ENCODE results near the gene IGF1R.

The IGF1R gene

GRCh38 chr15:98796685-98797357, 148.5 kb downstream of the IGF1R start:
- no peak overlapping the region for H3K4me3 ChIP-seq (ENCODE audit: low read depth, low read length)
- no peak for DNase-seq (ENCODE audit: low read depth)
- TF ChIP-seq, protein P1, sequence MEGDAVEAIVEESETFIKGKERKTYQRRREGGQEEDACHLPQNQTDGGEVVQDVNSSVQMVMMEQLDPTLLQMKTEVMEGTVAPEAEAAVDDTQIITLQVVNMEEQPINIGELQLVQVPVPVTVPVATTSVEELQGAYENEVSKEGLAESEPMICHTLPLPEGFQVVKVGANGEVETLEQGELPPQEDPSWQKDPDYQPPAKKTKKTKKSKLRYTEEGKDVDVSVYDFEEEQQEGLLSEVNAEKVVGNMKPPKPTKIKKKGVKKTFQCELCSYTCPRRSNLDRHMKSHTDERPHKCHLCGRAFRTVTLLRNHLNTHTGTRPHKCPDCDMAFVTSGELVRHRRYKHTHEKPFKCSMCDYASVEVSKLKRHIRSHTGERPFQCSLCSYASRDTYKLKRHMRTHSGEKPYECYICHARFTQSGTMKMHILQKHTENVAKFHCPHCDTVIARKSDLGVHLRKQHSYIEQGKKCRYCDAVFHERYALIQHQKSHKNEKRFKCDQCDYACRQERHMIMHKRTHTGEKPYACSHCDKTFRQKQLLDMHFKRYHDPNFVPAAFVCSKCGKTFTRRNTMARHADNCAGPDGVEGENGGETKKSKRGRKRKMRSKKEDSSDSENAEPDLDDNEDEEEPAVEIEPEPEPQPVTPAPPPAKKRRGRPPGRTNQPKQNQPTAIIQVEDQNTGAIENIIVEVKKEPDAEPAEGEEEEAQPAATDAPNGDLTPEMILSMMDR (conservative IDR thresholded peaks at IDR 0.05; ENCODE audit: low read depth, low read length): no peak

- TF ChIP-seq, protein P1 (conservative IDR thresholded peaks at IDR 0.05; ENCODE audit: low read depth, low read length): no peak
- DNase-seq (ENCODE audit: low read depth): no peak
- no peak overlapping the region for H3K4me3 ChIP-seq (ENCODE audit: low read depth, low read length)
These were observed 150.1 kb downstream of the IGF1R start for GRCh38 chr15:98798375-98798893.

GRCh38 chr15:98799461-98800390, 151.4 kb downstream of the IGF1R start:
- peak overlapping the region; percentile 11 for H3K4me3 ChIP-seq (ENCODE audit: low read depth, low read length)
- peak; percentile 33 for DNase-seq (ENCODE audit: low read depth)
- TF ChIP-seq, protein P1 (conservative IDR thresholded peaks at IDR 0.05; ENCODE audit: low read depth, low read length): no peak

DNA sequence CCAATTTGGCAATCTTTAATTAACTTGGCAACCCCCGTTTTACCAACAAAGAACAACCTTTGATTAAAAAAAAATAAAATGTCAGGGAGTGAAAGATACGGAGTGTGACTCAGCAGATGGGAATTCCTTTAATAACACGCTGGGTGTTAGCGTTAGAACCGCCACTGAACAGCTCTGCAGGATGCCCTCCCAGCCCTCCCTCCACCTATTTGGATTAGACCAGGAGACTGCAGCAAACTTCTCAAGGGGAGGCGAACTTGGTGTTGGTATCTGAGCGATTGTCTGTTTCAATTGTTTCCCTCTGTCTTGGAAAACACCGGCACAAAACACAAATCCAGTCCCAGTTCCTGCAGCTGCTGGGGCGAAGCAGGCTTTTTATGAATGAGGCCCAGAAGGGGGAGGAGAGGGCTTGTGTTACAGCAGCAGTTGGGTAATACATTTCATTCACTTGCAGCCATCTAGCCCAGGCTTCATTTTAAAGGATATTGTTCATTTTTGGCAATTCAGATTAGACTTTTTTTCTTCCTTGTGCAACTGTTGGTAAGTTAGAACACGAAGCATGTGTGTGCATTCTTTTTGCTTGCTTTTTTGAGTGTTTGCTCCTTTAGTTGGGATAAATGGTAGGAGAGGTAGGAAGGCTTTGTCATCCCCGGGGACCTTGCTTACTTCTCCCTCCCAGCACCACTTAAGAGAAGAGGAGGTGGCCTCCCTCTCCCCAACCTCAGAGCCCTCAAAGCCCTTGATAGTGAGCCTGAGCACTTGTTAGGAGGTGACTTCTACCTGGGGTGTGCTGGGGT, 152.3 kb downstream of the IGF1R start:
- TF ChIP-seq, protein P1 (conservative IDR thresholded peaks at IDR 0.05; ENCODE audit: low read depth, low read length): no peak
- peak; percentile 92 for DNase-seq (ENCODE audit: low read depth)
- peak overlapping the region; percentile 18 for H3K4me3 ChIP-seq (ENCODE audit: low read depth, low read length)

DNA sequence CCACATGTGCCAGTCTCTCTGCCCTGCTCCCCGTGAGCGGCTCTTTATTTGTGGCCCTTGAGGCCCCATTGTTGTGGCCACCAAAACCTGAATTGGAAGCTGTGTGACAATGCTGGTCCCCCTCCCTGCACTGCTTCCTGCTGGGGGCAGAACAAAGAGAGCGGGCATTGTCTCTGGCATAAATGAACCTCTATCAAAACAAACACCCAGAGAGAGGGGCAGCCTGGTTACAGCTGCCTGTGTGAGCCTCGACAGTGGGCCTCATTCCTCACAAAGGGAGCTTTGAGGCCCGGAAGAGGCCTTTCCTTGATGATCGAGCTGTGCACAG, 152.9 kb downstream of the IGF1R start:
- no peak overlapping the region for H3K4me3 ChIP-seq (ENCODE audit: low read depth, low read length)

GRCh38 chr15:98802187-98802586, 153.8 kb downstream of the IGF1R start:
- DNase-seq (ENCODE audit: low read depth): no peak
- TF ChIP-seq, protein P1 (conservative IDR thresholded peaks at IDR 0.05; ENCODE audit: low read depth, low read length): no peak
- H3K4me3 ChIP-seq (ENCODE audit: low read depth, low read length): no peak overlapping the region

More for the DNA sequence above, 152.9 kb downstream of the IGF1R start:
- no peak for DNase-seq (ENCODE audit: low read depth)
- TF ChIP-seq, protein P1 (conservative IDR thresholded peaks at IDR 0.05; ENCODE audit: low read depth, low read length): no peak

All from choroid plexus epithelial cell (primary cell).